Uterus (tissue), 4 donors: Measurements from ENCODE around the gene BRIX1. TPM values are rescaled to one million over a fixed set of nuclear protein-coding genes. Genes with fewer than 3 reads are reported as not detected.

Experiments used
- DNase-seq, 2 donors: peaks; one replicate each; pipeline ENCODE4 v3.0.0-alpha.2; 2019 to 2020
- H3K27ac ChIP-seq, 2 donors: fragments of 200-600 bp; sonication (generic); 1 replicate in 1 of 2; 2 replicates in 1 of 2; pipeline ENCODE4 v1.5.1; 2016 to 2018
- H3K27me3 ChIP-seq, 2 donors: fragments of 200-600 bp; sonication (generic); one replicate each; pipeline ENCODE4 v1.5.1; 2018 to 2019; ENCODE audit warnings: control low read depth in 1 of 2
- H3K36me3 ChIP-seq, 2 donors: fragments of 200-600 bp; sonication (generic); one replicate each; pipeline ENCODE4 v1.5.1; 2019; ENCODE audit warnings: control low read depth in 1 of 2
- H3K4me1 ChIP-seq, 2 donors: fragments of 200-600 bp; sonication (generic); one replicate each; pipeline ENCODE4 v1.5.1; 2018 to 2019; ENCODE audit warnings: control low read depth in 1 of 2
- H3K4me3 ChIP-seq, 2 donors: fragments of 200-600 bp; sonication (generic); 1 replicate in 1 of 2; 2 replicates in 1 of 2; pipeline ENCODE4 v1.5.1; 2018 to 2019; ENCODE audit warnings: mild to moderate bottlenecking in 1 of 2
- H3K9me3 ChIP-seq, 2 donors: fragments of 200-600 bp; sonication (generic); one replicate each; pipeline ENCODE4 v1.5.1; 2019; ENCODE audit warnings: control low read depth in 1 of 2
- CTCF ChIP-seq, 4 experiments: fragments of 200-600 bp in 2 of 4; fragments of 450-650 bp in 2 of 4; sonication (generic) in 2 of 4; IDR thresholded peaks; one replicate each; pipeline ENCODE4 v1.5.1; 2016 to 2019; ENCODE audit warnings: antibody characterized with exemption in 4 of 4, mild to moderate bottlenecking in 2 of 4, moderate library complexity in 1 of 4
- POLR2A ChIP-seq, 2 donors: fragments of 450-650 bp; IDR thresholded peaks; one replicate each; pipeline ENCODE4 v1.6.1; 2016; ENCODE audit warnings: antibody characterized with exemption in 2 of 2, mild to moderate bottlenecking in 1 of 2, moderate library complexity in 1 of 2
- intact Hi-C: fragments of 100-400 bp; cut with DNase I; formaldehyde crosslinking; loops from one replicate; pipeline ENCODE4 v1.15.1; 2023; ENCODE audit warnings: low total_unique reads
- total RNA-seq, 4 donors: library from RNA; depleted of rRNA in 3 of 4; stranded (reverse); fragments of >200 nt in 3 of 4; gene quantifications; one replicate each; pipeline versions ENCODE4 v1.1.0 to v1.2.4, GENCODE V29; 2014 to 2023
- donor health status: DM: yes; HTN: yes; CAD: no.

Gene BRIX1
- total RNA-seq, 4 donors from 2014 or later, result 6.4 to 46.0 (median 28.6) TPM

DNA sequence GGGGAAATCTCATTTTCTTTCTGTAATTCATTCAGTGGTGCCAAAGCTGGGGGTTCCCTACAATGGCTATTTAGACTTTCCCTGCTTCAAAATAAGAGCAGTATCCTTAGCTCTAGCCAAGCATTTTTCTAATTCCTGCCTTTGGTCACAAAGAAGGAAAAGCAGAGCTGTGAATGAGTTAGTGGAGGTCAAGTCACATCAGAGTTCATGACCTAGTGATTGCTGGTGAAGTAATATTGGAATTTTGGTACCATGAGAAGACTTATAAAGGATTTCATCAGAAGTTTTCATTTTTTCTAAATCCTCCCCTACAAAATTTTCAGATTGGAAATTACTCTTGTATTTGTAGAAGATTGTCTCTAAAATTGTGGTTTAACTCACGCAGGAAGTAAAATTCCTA, 41.8 kb downstream of the BRIX1 start:
- Histone ChIP-seq H3K36me3 (no peaks in the 10 kb centered on the region), H3K27ac (peak overlapping the region in 1 of 2 donors; percentile 11), H3K27me3 (no peaks in the 10 kb centered on the region), H3K4me1 (no peaks in the 10 kb centered on the region), H3K9me3 (no peaks in the 10 kb centered on the region), H3K4me3 (no peak overlapping the region)
- no peak for DNase-seq
- no peak for TF ChIP-seq CTCF (IDR thresholded peaks at IDR 0.05)
- no peak for TF ChIP-seq POLR2A (IDR thresholded peaks at IDR 0.05)
- intact Hi-C loops, result no loop called here

DNA sequence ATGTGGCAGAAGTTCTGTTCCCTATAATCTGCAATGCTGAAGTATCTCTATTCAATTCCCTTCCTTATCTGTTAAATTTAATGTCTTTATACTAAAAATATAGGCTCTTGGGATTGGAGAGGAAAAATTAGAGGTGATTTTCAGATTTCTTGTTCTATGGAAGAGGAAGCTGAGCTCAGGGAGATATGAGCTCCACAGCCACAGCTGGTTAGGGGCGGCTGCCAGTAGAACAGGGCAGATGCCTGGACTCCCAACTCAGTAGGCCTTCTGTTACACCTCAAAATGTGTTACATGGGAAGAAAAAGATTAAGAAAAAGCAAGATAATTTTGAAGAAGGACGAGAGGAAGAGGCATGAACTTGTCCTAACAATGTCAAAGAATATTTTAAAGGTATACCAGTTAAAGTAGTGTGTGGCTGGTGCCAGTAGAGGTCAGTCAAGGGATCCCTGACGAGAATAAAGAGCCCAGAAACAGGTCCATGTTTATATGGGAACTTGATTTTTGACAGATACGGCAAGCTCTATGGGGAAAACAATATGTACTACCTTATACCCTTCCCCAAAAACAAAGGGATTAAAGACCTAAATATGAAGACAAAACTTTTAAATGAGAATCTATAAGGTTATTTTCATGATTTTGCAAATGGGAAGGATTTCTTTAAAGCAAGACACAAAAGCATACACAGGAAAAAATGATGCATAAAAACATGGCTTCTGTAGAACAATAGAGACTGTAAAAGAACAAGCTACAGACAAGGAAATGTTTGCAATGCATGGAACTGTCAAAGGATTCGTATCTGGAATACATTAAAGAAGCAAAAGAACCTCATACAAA, 42.6 kb downstream of the BRIX1 start:
- H3K36me3 ChIP-seq, result no peaks in the 10 kb centered on the region
- no peaks in the 10 kb centered on the region for H3K27me3 ChIP-seq
- no peaks in the 10 kb centered on the region for H3K9me3 ChIP-seq
- intact Hi-C loops, result no loop called here
- peak in 3 of 4 experiments; percentile 11 to 56 (median 33) for TF ChIP-seq CTCF (IDR thresholded peaks at IDR 0.05)
- TF ChIP-seq POLR2A (IDR thresholded peaks at IDR 0.05), result no peak
- H3K4me1 ChIP-seq, result no peaks in the 10 kb centered on the region
- peak overlapping the region in 1 of 2 donors; percentile 11 for H3K27ac ChIP-seq
- H3K4me3 ChIP-seq, result no peak overlapping the region
- DNase-seq, result peak in 1 of 2 donors; percentile 26

DNA sequence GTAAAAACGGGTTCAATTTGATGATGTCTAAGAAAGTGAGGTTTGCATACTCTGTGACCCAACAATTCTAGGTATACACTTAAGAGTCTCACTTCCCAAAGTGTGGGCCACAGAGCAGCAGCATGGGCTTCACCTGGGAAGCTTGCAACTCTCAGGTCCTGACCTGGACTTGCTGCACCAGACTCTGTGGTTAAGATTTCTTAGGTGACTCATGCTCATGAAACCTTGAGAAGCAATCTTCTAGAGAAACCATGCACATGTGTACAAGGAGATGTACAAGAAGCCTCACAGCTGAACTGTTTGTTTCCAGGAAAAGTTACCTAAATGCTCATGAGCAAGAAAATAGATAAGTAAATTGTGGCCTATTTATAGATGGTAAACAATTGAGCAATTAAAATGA, 43.8 kb downstream of the BRIX1 start:
- Histone ChIP-seq H3K36me3 (no peaks in the 10 kb centered on the region), H3K4me3 (no peak overlapping the region), H3K27ac (no peak overlapping the region), H3K27me3 (no peaks in the 10 kb centered on the region), H3K9me3 (no peaks in the 10 kb centered on the region), H3K4me1 (no peaks in the 10 kb centered on the region)
- intact Hi-C loops, result no loop called here
- TF ChIP-seq POLR2A (IDR thresholded peaks at IDR 0.05), result no peak
- no peak for DNase-seq

DNA sequence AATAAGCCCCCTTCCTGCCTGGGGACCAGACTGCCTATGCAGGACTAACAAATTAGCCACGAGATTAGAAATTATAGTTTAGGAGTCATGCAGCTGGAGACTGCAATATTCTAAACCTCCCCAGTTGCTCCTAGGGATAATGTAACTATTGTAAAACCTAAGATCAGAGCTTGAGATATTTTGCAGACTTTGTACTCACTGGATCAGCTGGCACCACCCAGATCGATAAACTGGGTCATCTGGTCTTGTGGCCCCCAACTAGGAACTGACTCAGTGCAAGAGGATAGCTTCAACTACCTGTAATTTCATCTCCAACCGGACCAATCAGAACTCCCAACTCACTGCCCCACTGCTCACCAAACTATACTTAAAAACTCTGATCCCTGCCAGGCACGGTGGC, 52.0 kb downstream of the BRIX1 start:
- Histone ChIP-seq H3K4me3 (no peak overlapping the region), H3K27me3 (no peaks in the 10 kb centered on the region), H3K36me3 (no peaks in the 10 kb centered on the region), H3K4me1 (no peaks in the 10 kb centered on the region), H3K9me3 (no peaks in the 10 kb centered on the region), H3K27ac (no peak overlapping the region)
- TF ChIP-seq POLR2A (IDR thresholded peaks at IDR 0.05), result no peak
- no peak for TF ChIP-seq CTCF (IDR thresholded peaks at IDR 0.05)
- intact Hi-C loops, result no loop called here
- no peak for DNase-seq

- TF ChIP-seq CTCF (IDR thresholded peaks at IDR 0.05) (no peak), POLR2A (IDR thresholded peaks at IDR 0.05) (no peak)
- H3K4me1 ChIP-seq, result no peaks in the 10 kb centered on the region
- no peak overlapping the region for H3K27ac ChIP-seq
- no peaks in the 10 kb centered on the region for H3K36me3 ChIP-seq
- no peak overlapping the region for H3K4me3 ChIP-seq
- no peak for DNase-seq
- no peaks in the 10 kb centered on the region for H3K9me3 ChIP-seq
- intact Hi-C loops, result no loop called here
- H3K27me3 ChIP-seq, result no peaks in the 10 kb centered on the region
These were observed 52.7 kb downstream of the BRIX1 start for GRCh38 chr5:34968258-34968657.
